SK-N-SH (cell line): ENCODE measurements around the gene MYO7A. TPM values are rescaled to one million over a fixed set of nuclear protein-coding genes. Genes with fewer than 3 reads are reported as not detected.

Experiments
- CTCF ChIA-PET: fragments of 300-600, 350-600 bp; formaldehyde crosslinking; extraction: SDS; loops from one replicate; lab custom pipeline; 2021; lab: Yijun Ruan, JAX
- POLR2A ChIA-PET: fragments of 350-600 bp; sonication (Branson Sonifier 250); formaldehyde crosslinking; extraction: SDS; loops from one replicate; lab custom pipeline; 2020; ENCODE audit warnings: antibody characterized with exemption, inconsistent platforms; lab: Yijun Ruan, JAX
- DNase-seq: peaks from one replicate; pipeline ENCODE4 v3.0.0; 2012
- H2AFZ ChIP-seq: fragments of 200-600 bp; sonication (generic); 2 replicates; pipeline ENCODE4 v1.8.1; 2016; ENCODE audit warnings: antibody characterized with exemption, mild to moderate bottlenecking, low read depth
- H3F3A ChIP-seq: fragments of 200-600 bp; sonication (generic); replicated peaks from 2 replicates; pipeline ENCODE3; 2016; ENCODE audit warnings: antibody characterized with exemption, mild to moderate bottlenecking; ENCODE audit not compliant: insufficient read depth
- H3K27ac ChIP-seq, 2 experiments: fragments of 200-500 bp in 1 of 2; fragments of 200-600 bp in 1 of 2; sonication (Bioruptor generic) in 1 of 2; sonication (generic), shearing (Covaris generic) in 1 of 2; 2 replicates each; pipeline versions ENCODE4 v1.5.1 to v1.6.1; 2014 to 2016; ENCODE audit warnings: low read depth in 2 of 2, inconsistent platforms in 1 of 2, low read length in 1 of 2, mild to moderate bottlenecking in 1 of 2, mixed read lengths in 1 of 2
- H3K27me3 ChIP-seq: fragments of 200-600 bp; sonication (generic), shearing (Covaris generic); 2 replicates; pipeline ENCODE4 v1.6.1; 2016; ENCODE audit warnings: mixed run types; ENCODE audit not compliant: insufficient read depth
- H3K36me3 ChIP-seq, 2 experiments: fragments of 200-500 bp in 1 of 2; fragments of 200-600 bp in 1 of 2; sonication (Bioruptor generic) in 1 of 2; sonication (generic) in 1 of 2; replicated peaks in 1 of 2; 2 replicates each; pipeline versions ENCODE3 to v1.5.1; 2014 to 2016; ENCODE audit warnings: low read length in 1 of 2, mild to moderate bottlenecking in 1 of 2; ENCODE audit not compliant: insufficient read depth in 2 of 2, control insufficient read depth in 1 of 2
- H3K4me1 ChIP-seq, 2 experiments: fragments of 200-500 bp in 1 of 2; fragments of 200-600 bp in 1 of 2; sonication (Bioruptor generic) in 1 of 2; sonication (generic), shearing (Covaris generic) in 1 of 2; 2 replicates each; pipeline versions ENCODE4 v1.5.1 to v1.6.1; 2014 to 2016; ENCODE audit warnings: low read depth in 1 of 2, low read length in 1 of 2, mixed run types in 1 of 2; ENCODE audit not compliant: insufficient read depth in 2 of 2, control insufficient read depth in 1 of 2
- H3K4me2 ChIP-seq: fragments of 200-600 bp; sonication (generic), shearing (Covaris generic); 2 replicates; pipeline ENCODE4 v1.6.1; 2017; ENCODE audit warnings: mixed run types
- H3K4me3 ChIP-seq, 2 experiments: fragments of 200-500 bp in 1 of 2; fragments of 200-600 bp in 1 of 2; sonication (Bioruptor generic) in 1 of 2; sonication (generic), shearing (Covaris generic) in 1 of 2; 2 replicates each; pipeline versions ENCODE4 v1.5.1 to v1.8.1; 2014 to 2016; ENCODE audit warnings: low read depth in 2 of 2, inconsistent platforms in 1 of 2, low read length in 1 of 2, mild to moderate bottlenecking in 1 of 2, mixed read lengths in 1 of 2, moderate library complexity in 1 of 2
- H3K79me2 ChIP-seq: fragments of 200-600 bp; sonication (generic); 2 replicates; pipeline ENCODE4 v1.8.1; 2017; ENCODE audit warnings: mild to moderate bottlenecking; ENCODE audit not compliant: insufficient read depth
- H3K9ac ChIP-seq: fragments of 200-600 bp; sonication (generic); 2 replicates; pipeline ENCODE4 v1.6.1; 2017; ENCODE audit warnings: mixed run types
- H3K9me2 ChIP-seq: fragments of 200-600 bp; sonication (generic); 2 replicates; pipeline ENCODE4 v1.6.1; 2017; ENCODE audit warnings: mixed run types
- H3K9me3 ChIP-seq: fragments of 200-600 bp; sonication (generic); 2 replicates; pipeline ENCODE4 v1.6.1; 2017; ENCODE audit warnings: mixed run types, mild to moderate bottlenecking, moderate library complexity
- H4K20me1 ChIP-seq: fragments of 200-600 bp; sonication (generic); 2 replicates; pipeline ENCODE4 v1.6.1; 2017; ENCODE audit warnings: mild to moderate bottlenecking, mixed run types; ENCODE audit not compliant: insufficient read depth
- EP300 ChIP-seq, 2 experiments: IDR thresholded peaks; 2 replicates each; pipeline versions ENCODE4 v1.4.0 to v1.6.1; 2012; ENCODE audit warnings: borderline replicate concordance in 1 of 2, low read depth in 1 of 2, low read length in 1 of 2
- FOSL2 ChIP-seq: IDR thresholded peaks from 2 replicates; pipeline ENCODE4 v1.4.0; 2012; ENCODE audit warnings: low read depth, mild to moderate bottlenecking, moderate library complexity, borderline replicate concordance
- GABPA ChIP-seq: IDR thresholded peaks from 2 replicates; pipeline ENCODE4 v1.4.0; 2012; ENCODE audit warnings: low read depth, mild to moderate bottlenecking
- GATA2 ChIP-seq: sonication (generic); formaldehyde crosslinking; IDR thresholded peaks from 2 replicates; pipeline ENCODE4 v1.5.0; 2020; ENCODE audit warnings: mild to moderate bottlenecking, missing genetic modification reagents
- NRF1 ChIP-seq: IDR thresholded peaks from 2 replicates; pipeline ENCODE4 v1.6.1; 2012; ENCODE audit warnings: low read depth, mild to moderate bottlenecking, low read length
- REST ChIP-seq: IDR thresholded peaks from 2 replicates; pipeline ENCODE4 v1.6.1; 2012; ENCODE audit warnings: mild to moderate bottlenecking, low read depth, low read length, moderate library complexity
- RFX5 ChIP-seq: IDR thresholded peaks from 2 replicates; pipeline ENCODE4 v1.6.1; 2012; ENCODE audit warnings: mild to moderate bottlenecking, improper control_type of control experiment, low read length
- RXRA ChIP-seq: IDR thresholded peaks from 2 replicates; pipeline ENCODE4 v1.4.0; 2012; ENCODE audit warnings: low read depth, mild to moderate bottlenecking, borderline replicate concordance
- SIN3A ChIP-seq: IDR thresholded peaks from 2 replicates; pipeline ENCODE4 v1.6.1; 2012; ENCODE audit warnings: low read depth, mild to moderate bottlenecking, low read length, moderate library complexity, borderline replicate concordance
- TEAD4 ChIP-seq: IDR thresholded peaks from 2 replicates; pipeline ENCODE4 v1.4.0; 2012; ENCODE audit warnings: mild to moderate bottlenecking, borderline replicate concordance; ENCODE audit not compliant: insufficient read depth
- WGBS: methylation state at CpG from one replicate; pipeline ENCODE4 v1.1.6; 2017; ENCODE audit warnings: low lambda C conversion rate; 5-methylcytosine and 5-hydroxymethylcytosine counted together
- polyA plus RNA-seq, 3 experiments: library from polyadenylated mRNA; depleted of rRNA; stranded (reverse); fragments of >200 nt; gene quantifications; 2 replicates each; pipeline ENCODE4 v1.2.3, GENCODE V29; 2012
- TF ChIP-seq, protein P1 (sequence below): fragments of 150-350 bp; IDR thresholded peaks from 2 replicates; pipeline ENCODE4 v1.6.1; 2016; ENCODE audit warnings: mild to moderate bottlenecking, low read depth, low read length

MYO7A gene
- polyA plus RNA-seq, 1 of the 3 experiments (the other 2 are of a cell fraction): 0.08 TPM

GRCh38 chr11:77207019-77207485, 79.0 kb downstream of the MYO7A start:
- Histone ChIP-seq H3K27ac (no peak overlapping the region), H3K4me3 (no peak overlapping the region), H3K9me3 (no peaks in the 10 kb centered on the region), H4K20me1 (no peaks in the 10 kb centered on the region), H3K27me3 (no peaks in the 10 kb centered on the region), H3K36me3 (no peaks in the 10 kb centered on the region), H3K4me2 (no peak overlapping the region), H3K79me2 (no peaks in the 10 kb centered on the region), H3K9ac (no peak overlapping the region), H3K4me1 (no peaks in the 10 kb centered on the region), H3F3A (no peaks in the 10 kb centered on the region), H2AFZ (no peak overlapping the region), H3K9me2 (no peaks in the 10 kb centered on the region)
- peak; percentile 15 for DNase-seq
- ChIA-PET CTCF (interaction anchor here (0.6 to 1.2 kb wide), 3 partner anchors 8 to 20 kb away, joined by 3 to 4 read pairs (median 4); no protein-coding TSS in a partner anchor), POLR2A (no interaction called here)
- WGBS: 86% methylated on average over 4 of the region's 10 CpGs
- TF ChIP-seq REST (no peak), FOSL2 (no peak), EP300 (IDR thresholded peaks at IDR 0.05; ENCODE audit: borderline replicate concordance in 1 of 2, low read depth in 1 of 2, low read length in 1 of 2) (no peak), TEAD4 (no peak)

GRCh38 chr11:77207618-77208313, 79.7 kb downstream of the MYO7A start:
- Histone ChIP-seq H3F3A (no peaks in the 10 kb centered on the region), H3K36me3 (no peaks in the 10 kb centered on the region), H3K27ac (no peak overlapping the region), H3K79me2 (no peaks in the 10 kb centered on the region), H3K9me2 (no peaks in the 10 kb centered on the region), H3K4me3 (no peak overlapping the region), H4K20me1 (no peaks in the 10 kb centered on the region), H3K4me2 (no peak overlapping the region), H3K9me3 (no peaks in the 10 kb centered on the region), H3K9ac (no peak overlapping the region), H3K4me1 (no peaks in the 10 kb centered on the region)
- ChIA-PET CTCF (interaction anchor here (0.6 to 1.2 kb wide), 3 partner anchors 9 to 20 kb away, joined by 3 to 4 read pairs (median 4); no protein-coding TSS in a partner anchor), POLR2A (no interaction called here)
- DNase-seq: peak; percentile 7
- WGBS: 56% methylated on average over 5 of the region's 10 CpGs
- TF ChIP-seq SIN3A: no peak
- no peak for TF ChIP-seq TEAD4
- TF ChIP-seq GABPA: no peak
- no peak for TF ChIP-seq NRF1
- TF ChIP-seq, protein P1, sequence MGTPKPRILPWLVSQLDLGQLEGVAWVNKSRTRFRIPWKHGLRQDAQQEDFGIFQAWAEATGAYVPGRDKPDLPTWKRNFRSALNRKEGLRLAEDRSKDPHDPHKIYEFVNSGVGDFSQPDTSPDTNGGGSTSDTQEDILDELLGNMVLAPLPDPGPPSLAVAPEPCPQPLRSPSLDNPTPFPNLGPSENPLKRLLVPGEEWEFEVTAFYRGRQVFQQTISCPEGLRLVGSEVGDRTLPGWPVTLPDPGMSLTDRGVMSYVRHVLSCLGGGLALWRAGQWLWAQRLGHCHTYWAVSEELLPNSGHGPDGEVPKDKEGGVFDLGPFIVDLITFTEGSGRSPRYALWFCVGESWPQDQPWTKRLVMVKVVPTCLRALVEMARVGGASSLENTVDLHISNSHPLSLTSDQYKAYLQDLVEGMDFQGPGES: no peak
- no peak for TF ChIP-seq GATA2 (CRISPR knock-in tag)
- TF ChIP-seq RXRA: no peak
- TF ChIP-seq RFX5: no peak
- TF ChIP-seq, all 33 proteins: peak for 0
- Histone ChIP-seq H3K27me3 (no peaks in the 10 kb centered on the region), H2AFZ (no peak overlapping the region)
